ENCODE measurements around the gene CNOT11.

Gene CNOT11

DNA sequence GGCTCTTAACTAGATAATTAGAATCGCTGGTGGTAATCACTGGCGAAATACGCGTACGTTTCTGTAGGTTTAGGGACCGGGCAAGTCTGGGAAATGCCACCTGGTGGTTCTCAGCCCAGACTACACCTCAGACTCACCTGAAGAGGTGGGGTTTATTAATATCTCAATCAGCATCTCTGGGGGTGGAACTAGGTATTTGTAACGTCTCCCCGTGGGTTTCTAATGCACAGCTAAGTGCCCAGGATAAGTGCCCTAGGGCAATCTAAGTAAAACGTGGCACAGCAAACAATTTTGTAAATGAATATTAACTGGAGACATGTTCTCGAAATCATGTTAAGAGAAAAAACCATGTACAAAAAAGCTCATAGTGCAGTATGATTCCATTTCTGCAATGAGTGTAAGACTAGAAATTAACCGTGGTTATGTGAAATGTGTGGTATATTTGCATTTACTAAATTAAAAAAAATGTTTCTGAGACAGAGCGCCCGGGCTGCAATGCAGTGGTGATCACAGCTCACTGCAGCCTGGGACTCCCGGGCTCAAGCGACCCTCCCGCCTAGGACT is 760 bp upstream of the CNOT11 start:
- DNase-seq (ENCODE audit: extremely low read depth, low read depth) = no peak
- TF ChIP-seq CTCF (IDR thresholded peaks at IDR 0.05; ENCODE audit: low read depth, low read length) = peak; percentile 3

- TF ChIP-seq CTCF (IDR thresholded peaks at IDR 0.05; ENCODE audit: low read depth, low read length) = no peak
- peak; percentile 28 for DNase-seq (ENCODE audit: extremely low read depth, low read depth)
These were observed 472 bp downstream of the CNOT11 start for GRCh38 chr2:101253013-101253702.

GRCh38 chr2:101253703-101254450 is 1.2 kb downstream of the CNOT11 start:
- DNase-seq (ENCODE audit: extremely low read depth, low read depth) = no peak
- no peak for TF ChIP-seq CTCF (IDR thresholded peaks at IDR 0.05; ENCODE audit: low read depth, low read length)

GRCh38 chr2:101255501-101255900 is 2.8 kb downstream of the CNOT11 start:
- no peak for DNase-seq (ENCODE audit: extremely low read depth, low read depth)
- TF ChIP-seq CTCF (IDR thresholded peaks at IDR 0.05; ENCODE audit: low read depth, low read length) = no peak

- TF ChIP-seq CTCF (IDR thresholded peaks at IDR 0.05; ENCODE audit: low read depth, low read length) = no peak
- DNase-seq (ENCODE audit: extremely low read depth, low read depth) = no peak
These were observed 3.6 kb downstream of the CNOT11 start for GRCh38 chr2:101256316-101256715.

DNA sequence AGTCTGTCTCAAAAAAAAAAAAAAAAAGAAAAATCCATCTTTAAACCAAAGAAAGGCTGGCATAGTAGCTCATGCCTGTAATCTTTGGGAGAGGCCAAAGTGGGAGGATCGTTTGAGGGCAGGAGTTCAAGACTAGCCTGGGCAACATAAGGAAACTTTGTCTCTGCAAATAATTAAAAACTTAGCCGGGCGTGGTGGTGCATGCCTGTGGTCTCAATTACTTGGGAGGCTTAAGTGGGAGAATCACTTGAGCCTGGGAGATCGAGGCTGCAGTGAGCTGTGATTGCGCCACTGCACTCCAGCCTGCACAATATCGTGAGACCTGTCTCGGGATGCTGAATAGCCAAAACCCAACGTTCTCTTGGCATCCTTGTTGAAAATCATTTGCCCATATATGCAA is 6.1 kb downstream of the CNOT11 start:
- DNase-seq (ENCODE audit: extremely low read depth, low read depth) = no peak
- TF ChIP-seq CTCF (IDR thresholded peaks at IDR 0.05; ENCODE audit: low read depth, low read length) = no peak

- DNase-seq (ENCODE audit: extremely low read depth, low read depth) = no peak
- no peak for TF ChIP-seq CTCF (IDR thresholded peaks at IDR 0.05; ENCODE audit: low read depth, low read length)
These were observed 9.5 kb downstream of the CNOT11 start for GRCh38 chr2:101262142-101262541.
